Hindlimb muscle (tissue), 1 donor: ENCODE results near the gene SPATC1L. TPM values are rescaled to one million over a fixed set of nuclear protein-coding genes. Genes with fewer than 3 reads are reported as not detected.
A peak's percentile ranks its signal among the peaks of the same experiment; 100 is the strongest.
"Not testable (repeated sequence)": the region's sequence is repeated elsewhere in the genome, so short reads cannot be mapped to it uniquely, and the experiment has no call there.

Experiments used
- DNase-seq: peaks from one replicate; pipeline ENCODE4 v3.0.0-alpha.2; 2013
- polyA plus RNA-seq: library from polyadenylated mRNA; unstranded; fragments of 120-200 nt; gene quantifications from one replicate; pipeline ENCODE4 v1.2.1, GENCODE V29; 2013; ENCODE audit not compliant: insufficient read length

SPATC1L gene
- polyA plus RNA-seq: 8.2 TPM

DNA sequence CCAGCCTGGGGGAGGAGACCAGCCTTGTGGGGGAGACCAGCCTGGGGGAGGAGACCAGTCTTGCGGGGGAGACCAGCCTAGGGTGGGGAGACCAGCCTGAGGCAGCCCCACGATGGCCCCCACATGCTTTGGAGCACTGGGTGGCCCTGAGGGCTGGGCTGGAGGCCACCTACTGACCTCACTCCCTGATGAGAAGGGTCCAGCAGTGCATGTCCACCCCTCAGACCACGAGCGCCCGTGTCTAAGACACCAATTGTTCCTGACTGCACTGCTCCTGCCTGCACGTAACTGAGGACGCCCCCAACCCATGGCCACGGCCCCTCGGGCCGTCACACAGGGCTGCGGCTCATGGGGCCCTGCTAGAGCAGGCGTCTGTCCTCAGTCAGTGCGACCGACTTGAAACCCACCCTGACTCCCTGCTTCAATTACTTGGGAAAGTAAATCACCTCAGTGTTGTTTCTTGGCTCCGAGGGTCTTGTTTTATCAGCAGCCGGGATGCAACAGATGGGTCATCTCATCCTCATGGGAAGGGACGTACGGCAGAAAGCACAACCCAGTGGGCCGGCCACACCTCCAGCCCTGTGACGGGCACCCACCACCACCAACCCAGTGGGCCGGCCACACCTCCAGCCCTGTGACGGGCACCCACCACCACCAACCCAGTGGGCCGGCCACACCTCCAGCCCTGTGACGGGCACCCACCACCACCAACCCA, at the start of gene SPATC1L:
Gene SPATC1L (minus strand): TSS at position 550 of the 715 bp plus-strand sequence. CDS start 1,643 bp downstream, outside the sequence.
- no peak for DNase-seq

DNA sequence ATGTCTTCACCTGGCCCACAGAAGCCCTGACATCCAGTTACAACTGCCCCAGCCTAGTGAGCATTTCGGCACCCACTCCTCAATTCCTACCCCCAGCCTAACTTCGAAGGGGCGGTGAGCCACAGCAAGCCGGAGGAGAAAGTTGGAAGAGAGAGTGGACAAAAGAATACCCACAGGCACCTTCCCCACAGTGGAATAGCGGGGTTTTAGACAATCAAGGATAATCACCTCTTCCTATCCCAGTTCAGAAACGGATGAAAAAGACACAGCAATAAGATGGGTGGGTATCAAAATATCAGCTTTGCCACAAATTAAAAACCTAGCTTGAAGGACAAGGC, 45.6 kb upstream of the SPATC1L start:
- no peak for DNase-seq

DNA sequence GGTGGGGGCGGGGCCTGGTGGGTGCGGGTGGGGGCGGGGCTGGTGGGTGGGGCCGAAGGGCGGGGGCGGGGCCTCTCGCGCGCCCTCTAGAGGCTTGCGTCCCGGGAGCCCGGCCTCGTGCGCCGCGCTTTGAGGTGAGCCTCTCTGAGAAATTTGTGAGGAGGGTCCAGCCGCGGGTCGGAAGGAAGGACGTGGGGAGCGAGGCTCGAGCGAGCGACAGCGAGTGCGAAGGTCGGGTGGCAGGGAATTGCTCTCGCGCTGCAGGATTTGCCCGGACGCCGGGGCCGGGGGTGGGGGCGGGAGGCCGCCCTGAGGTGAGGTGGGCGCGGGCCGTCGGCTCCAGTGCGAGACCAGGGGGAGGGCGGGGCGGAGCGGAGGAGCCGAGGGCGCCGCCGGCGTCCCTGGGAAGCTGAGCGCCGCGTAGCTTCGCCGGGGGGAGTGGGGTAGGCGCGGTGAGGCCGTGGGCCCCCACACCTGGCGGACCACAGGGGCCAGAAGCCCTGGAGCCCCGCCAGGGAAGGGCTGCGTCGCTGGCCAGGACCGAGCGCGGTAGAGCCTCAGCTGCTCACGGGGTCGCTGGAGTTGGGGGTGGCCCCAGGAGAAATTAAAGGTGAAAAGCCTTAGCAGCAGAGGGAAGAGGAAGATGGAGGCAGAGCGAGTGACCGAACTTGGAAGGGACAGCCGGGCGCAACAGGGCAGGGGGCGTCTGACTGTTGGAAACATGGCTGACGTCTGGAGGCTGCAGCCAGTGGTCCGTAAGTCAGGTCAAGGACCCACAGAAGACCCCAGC, 45.1 kb upstream of the SPATC1L start:
- DNase-seq: peak; percentile 28

DNA sequence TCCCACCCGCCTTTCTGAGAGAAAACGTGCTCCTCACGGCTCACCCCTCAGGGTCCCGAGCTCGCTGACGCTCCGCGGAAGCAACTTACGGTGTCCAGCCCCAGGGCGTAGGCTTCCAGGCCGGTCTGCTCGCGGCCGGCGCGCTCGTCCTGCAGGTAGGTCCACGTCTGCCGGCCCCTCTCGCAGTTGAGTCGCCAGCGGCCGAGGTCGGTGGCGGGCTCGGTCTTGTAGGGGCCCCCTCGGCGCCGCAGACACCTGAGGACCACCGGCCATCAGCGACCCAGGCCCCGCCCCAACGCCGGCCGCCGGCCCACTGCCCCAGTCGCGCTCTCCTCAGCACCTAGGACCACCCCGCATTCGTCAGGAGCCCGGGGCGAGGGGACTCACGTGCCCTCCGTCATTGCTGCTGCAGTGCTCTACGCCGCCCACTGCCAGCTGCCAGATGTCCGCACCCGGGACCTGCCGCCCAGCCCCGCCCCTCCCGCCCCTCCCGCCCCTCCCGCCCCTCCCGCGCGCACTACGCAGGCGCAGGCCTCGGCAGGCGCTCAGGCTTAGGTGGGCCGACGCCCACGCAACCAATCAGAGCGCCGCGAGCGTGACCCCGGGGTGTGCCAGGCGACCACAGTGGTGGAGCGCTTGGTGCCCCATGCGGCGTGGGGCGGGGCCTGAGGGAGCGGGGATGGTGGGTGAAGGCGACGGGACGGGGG, 44.2 kb upstream of the SPATC1L start, which contains the start of gene LSS:
Gene LSS (minus strand): TSS at position 430 of the 707 bp plus-strand sequence. CDS start 29 bp downstream, at position 401.
- DNase-seq: peak; percentile 92

DNA sequence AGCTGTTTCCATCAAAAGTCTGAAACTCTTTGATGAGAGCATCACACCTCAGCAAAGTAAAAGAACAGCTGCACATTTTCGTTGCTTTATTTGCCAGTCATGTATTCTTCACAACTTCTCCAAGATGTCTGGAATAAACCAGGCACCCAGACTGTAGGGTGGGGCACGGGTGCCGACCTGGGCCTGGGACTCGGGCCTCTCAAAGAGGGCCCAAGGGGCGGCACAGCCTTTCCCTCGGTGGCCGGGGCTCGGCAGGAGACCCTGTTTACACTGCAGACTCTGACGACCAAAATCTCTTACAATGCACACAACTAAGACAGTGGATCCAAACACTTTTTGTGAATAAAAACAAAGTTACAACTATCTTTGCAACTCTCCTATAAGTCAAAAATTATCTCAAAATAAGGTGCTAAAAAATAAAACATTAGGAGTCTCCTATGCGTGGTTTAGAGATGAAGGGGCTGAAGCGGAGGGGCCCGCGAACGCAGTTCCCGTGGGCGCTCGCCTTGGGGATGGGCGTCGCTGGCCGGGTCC, 43.6 kb upstream of the SPATC1L start:
- DNase-seq: no peak

DNA sequence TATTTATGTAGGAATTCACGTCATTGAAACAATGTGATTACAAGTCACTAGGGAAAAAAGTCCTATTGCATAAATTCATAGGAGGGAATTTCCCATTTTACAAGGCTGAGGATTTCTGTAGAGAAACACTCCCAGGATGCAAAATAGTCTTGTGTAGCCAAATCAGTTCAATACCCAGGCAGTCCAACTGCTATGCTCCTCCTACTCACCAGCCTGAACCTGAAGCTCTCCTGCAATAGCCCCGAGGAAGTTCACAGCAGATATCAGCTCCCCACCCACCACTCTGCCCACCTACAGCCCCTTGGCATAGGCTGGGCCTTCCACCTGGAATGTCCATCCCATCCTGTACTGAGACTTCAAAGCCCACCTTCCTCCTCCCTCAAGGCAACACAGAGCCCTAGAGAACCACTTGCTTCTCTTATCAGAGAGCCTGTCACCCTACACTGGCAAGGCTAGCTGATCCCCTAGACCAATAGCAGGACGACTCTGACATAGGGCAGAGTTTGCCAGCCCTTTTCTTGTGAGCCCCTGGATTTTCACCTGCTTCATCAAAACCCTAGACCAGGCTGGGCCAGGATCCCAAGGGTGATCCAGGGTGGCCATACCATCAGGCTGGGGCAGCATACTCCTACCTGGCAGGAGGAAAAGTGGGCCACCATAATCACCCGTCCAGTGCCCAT, 42.8 kb upstream of the SPATC1L start:
- DNase-seq: no peak

DNA sequence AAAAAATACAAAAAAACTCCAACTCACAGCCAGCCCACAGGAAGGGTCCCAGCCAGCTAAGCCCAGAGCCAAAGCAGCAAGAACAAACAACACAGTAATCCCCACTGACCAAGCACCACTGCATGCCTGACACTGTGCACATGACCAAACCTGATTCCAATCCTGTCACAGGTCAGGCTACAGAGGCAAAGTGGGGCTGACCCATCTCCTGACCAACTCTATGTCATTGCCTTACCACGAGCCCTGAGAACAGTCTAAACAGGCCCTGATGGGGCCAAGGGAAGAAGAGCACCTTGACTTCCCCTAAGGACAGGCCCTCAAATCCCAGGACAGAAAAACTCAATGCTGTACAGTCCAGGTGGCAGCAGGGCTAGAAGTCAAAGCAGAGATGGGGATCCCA, 41.9 kb upstream of the SPATC1L start:
- DNase-seq: no peak

DNA sequence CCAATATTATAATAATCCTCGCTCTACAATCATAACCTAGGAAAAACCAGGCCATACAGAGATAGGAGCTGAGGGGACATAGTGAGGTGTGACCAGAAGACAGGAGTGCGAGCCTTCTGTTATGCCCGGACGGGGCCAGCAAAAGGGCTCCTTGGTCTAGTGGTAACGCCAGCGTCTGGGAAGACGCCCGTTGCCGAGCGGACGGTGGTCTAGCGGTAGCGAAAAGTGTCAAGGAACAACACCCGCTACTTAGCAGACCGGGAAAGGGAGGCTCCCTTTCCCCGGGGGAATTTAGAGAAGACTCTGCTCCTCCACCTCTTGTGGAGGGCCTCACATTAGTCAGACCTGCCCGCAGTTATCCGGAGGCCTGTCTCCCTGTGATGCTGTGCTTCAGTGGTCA, 39.4 kb upstream of the SPATC1L start:
- DNase-seq: not testable (repeated sequence)

DNA sequence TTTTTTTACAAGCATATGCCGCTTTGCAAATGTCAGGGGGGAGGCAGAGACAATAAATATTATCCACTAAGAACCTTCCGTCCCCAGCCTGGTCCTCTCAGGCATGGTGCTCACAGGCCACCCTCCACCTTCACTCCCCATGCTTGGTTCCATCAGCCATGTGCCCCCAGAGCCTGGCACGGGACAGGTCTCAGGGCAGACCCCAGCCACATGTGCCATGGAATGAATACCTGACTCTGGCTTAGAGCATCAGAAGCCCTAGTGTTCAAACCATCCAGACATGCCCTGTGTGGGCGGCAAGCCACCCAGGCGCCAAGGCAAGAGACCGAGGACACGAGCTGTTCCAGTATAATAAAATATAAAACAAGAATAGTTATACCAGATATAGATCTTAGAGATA, 39.0 kb upstream of the SPATC1L start:
- DNase-seq: no peak

DNA sequence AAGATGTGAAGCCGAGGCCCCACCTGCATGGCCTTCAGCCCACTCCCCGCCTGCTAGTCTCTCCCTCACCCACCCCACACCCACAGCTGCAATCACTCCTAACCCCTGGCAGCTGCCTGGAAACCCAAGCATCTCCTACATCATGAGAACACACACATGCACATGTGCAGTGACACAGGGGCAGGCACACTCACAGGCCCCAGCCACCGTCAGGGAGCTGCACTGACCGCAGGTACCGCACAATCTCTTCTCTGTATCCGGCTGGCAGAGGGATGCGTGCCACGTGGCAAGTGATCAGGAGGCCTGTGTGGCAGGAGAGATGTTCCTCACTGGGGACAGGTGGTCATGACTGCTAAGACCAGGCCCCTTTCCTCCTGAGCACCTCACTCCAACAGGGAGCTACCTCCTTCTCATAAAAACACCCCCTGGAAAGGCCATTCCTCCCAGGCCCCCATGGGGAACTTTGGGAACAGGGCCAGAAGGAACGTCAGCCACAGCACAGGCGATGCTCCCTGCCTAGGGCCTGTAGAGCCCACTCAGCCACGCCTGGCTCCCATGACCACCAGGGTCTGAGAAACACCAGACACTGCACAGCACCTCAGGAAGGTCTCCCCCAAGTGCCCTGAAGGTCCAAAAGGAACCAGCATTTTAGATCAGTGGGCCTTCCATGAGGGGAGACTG, 38.3 kb upstream of the SPATC1L start:
- DNase-seq: no peak

DNA sequence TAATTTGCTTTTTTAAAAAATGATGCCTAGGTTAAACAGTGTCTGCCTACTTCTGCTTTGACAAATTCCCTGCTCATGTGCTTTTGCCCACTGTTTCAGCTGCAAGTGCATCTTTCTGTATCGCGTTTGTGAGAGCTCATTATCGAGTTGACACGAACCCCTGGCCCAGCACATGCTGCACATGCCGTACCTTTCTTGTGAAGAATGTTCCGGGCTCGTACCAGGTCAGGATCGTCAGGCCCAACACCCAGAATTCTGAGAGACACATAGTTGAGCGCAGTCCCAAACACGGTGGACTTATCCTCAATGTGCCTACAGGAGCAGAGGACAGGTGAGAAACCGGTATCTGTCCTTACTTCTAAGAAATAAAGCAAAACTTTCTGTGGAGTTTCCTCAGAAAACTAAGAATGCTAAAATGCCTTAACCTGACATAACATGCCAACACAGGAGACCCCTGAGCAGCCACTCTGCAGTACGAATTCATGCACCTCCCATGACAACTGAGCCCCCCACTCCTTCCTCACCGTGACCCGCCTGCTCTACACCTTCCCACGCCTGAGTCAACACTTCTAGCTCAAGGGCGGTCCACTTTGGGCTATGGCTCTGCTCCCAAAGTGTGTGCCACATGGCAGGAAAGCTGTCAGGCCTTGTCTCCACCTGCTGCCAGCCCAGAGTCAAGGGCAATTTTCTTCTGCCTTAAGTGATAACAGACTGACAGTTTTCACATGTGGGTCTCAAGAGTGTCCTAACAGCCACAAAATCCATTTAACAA, 37.6 kb upstream of the SPATC1L start:
- no peak for DNase-seq

DNA sequence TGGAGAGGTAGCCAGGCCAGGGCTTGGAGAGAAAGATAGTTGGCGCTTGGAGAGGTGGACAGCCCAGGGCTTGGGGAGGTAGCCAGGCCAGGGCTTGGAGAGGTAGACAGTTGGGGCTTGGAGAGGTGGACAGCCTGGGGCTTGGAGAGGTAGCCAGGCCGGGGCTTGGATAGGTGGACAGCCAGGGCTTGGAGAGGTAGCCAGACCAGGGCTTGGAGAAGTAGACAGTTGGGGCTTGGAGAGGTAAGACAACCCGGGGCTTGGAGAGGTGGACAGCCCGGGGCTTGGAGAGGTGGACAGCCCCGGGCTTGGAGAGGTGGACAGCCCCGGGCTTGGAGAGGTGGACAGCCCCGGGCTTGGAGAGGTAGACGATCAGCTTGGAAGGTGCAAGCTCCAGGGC, 36.6 kb upstream of the SPATC1L start:
- DNase-seq: no peak

DNA sequence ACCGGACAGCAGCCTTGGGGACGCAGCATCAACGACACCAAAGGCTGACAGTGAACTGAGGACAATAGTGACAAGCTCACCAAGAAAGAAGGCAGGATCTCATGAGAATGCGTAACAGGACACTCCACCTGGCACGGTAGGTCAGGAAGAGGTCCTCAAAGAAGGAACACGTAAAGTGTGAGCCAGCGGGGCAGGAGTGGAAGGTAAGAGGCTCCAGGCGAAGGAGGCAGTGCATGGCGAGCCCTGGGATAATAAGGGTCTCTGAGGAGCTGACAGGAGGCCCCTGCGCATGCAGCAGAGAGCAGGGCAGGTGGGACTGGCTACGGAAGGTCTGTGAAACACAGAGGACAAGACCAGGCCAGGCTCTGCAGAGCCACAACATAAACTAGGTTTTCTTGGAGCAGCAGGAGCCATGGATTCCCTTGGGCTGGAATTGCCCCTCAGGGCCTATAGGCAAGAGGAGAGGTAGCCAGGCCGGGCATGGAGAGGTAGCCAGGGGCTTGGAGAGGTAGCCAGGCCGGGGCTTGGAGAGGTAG, 36.1 kb upstream of the SPATC1L start:
- no peak for DNase-seq

DNA sequence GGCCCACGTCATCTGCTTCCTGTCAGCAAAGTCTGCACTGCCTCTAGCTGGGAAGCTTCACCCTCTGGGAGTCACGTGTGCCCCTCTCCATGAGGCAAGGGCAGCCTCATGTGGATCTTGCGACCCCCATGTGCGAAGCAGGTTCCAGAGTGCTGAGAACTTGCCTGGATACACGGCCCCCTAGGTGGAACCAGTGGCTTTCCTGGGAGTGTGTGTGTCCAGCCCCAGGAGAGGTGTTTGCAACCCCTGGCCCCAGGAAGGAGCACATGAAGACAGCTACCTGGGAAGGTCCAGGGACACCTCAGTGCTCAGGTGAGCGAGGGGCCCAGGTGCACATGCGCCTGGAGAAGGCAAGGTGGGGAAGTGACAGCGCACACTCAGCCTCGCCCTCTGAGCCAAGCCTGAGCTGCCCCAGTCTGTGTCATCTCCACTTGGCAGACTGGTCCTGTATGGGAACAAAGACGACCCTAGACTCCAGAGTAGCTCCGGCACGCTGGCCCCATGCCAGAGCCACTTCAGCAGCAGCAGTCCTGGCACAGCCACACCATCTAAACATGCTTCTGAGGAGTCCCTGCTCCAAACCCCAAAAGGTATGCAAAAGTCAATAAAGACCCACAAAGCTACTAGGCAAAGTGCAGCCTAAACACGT, 35.5 kb upstream of the SPATC1L start:
- DNase-seq: no peak

DNA sequence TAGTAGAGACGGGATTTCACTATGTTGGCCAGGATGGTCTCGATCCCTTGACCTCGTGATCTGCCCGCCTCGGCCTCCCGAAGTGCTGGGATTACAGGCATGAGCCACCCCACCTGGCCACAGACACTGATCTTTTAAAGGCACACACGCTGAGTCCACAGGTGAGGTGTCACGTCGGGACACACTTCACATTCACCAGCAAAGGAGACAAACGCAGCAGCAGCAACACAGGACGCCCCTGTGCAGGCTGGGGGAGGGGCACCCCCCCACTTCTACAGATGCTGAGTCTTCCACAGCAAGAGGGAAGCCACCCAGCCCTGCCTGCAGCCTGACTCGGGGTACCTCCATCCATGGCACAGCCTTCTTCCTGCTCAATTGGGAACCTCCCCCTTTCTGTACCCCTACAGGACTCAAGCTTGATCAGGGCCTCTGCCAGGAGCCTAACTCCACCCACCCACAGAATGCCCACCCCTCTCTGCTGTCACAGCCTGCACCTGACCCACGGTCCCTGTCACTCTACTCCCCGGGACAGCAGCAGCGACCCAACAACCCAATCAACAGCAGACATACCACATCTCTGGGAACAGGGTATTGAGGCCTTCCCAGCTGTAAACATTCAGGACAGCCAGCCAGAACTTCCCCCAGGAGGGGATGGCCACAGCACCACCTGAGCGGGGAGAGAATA, 34.8 kb upstream of the SPATC1L start:
- DNase-seq: no peak

DNA sequence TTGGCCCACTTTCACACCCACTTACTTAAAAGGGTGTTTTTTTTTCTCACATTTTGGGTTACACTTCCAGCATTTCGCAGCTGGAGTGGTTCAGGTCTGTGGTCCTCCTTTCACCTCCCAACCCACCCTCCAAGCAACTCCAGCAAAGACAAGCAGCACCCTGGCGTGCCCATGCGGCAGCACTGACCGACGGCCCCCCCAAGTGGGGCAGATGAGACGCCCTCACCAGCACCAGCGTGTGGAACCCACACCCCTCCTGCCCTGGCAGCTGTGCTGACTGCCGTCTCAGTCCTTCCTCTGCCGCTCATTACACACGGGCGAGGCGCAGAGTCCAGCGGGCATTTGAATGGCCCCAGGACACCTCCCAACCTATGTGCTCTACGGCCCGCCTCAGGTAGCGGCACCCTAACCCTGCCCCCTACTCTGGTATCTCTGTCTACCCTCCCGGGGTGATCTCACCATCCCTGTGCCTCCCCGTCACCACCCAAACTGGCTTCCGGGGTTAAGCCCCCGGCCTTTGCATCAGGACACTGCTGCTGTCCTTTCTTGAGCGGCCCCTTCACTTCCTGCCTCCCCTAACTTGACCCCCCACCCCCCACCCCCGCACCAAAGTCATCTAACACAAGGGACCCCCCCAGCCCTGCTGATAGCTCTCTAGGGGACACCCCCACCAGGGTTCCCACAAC, 33.4 kb upstream of the SPATC1L start:
- no peak for DNase-seq

DNA sequence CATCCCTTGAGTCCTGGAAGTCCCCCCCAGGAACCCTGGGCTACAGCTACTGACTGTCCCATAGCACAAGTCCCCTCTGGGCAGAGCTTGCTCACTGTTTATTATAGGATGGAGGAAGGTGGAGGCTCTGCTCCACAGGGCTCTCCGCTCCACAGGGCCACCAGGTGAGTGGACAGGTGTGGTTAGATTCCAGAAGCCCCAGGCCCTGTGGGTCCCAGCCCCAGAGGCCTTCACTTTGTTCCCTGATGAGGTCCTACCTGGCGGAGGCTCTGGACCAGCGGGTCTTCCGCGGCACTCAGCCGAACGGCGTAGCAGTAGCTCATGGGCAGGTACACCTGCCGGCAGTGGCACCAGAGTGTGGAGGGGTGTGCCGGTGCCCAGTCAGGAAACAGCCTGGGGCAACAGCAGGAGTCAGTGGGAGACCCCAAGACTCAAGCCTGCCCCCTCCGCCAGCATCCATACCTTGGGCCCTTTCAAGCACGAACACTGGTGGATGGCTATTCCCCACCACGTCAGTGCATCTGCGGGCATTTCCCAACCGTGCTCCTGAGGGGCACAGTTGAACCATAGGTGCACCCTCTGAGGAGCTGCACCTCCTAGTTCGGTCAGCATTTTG, 32.0 kb upstream of the SPATC1L start:
- DNase-seq: no peak

DNA sequence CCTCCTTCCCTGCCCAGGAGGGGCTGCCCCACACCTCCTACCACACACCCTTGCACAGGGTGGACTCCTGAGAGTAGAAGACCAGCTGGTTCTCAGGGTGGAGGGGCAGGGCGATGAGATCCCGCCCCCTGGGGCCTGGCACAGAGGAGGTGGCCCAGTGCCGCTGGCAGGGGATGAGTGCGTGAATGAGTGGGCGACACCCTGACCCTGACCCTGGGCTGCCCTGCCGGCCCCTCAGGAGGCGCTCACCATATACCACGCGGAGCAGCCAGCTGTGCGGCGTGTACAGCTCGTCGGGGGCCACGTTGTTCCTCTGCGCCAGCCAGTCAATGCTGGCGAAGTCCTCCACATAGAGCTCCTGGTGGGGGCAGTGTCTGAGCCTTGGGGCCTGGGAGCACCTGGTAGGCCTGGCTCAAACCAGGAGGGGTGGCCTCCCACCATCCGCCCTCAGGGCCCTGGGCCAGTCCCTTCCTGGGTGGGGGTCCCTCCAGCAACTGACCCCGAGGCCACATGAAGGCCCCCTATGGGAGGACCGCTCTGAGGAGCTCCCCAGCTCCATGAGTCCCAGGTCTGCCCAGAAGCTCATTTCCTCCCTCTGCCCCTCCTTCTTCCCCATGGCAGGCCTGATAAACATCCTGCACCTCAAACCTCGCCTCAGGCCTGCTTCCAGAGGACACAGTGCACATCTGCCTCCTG, 31.3 kb upstream of the SPATC1L start:
- DNase-seq: no peak
